Mesendoderm (in vitro differentiated cells): Measurements from ENCODE around the gene MACROD2.

ENCODE experiments used
- DNase-seq: peaks from one replicate; pipeline ENCODE4 v3.0.0; 2013
- H2AK5ac ChIP-seq: 2 replicates; pipeline ENCODE4 v1.6.1; 2013; ENCODE audit warnings: low read length, inconsistent platforms
- H2BK120ac ChIP-seq: 2 replicates; pipeline ENCODE4 v1.6.1; 2013; ENCODE audit warnings: low read depth, mild to moderate bottlenecking, low read length, moderate library complexity, mixed read lengths
- H2BK15ac ChIP-seq: replicated peaks from 2 replicates; pipeline ENCODE4 v1.6.1; 2013; ENCODE audit warnings: low read depth, mild to moderate bottlenecking, moderate library complexity
- H2BK5ac ChIP-seq: 2 replicates; pipeline ENCODE4 v1.6.1; 2013; ENCODE audit warnings: low read length, inconsistent platforms
- H3K18ac ChIP-seq: 2 replicates; pipeline ENCODE4 v1.6.1; 2013; ENCODE audit warnings: mild to moderate bottlenecking, low read length, mixed read lengths
- H3K23ac ChIP-seq: one replicate; pipeline ENCODE4 v1.6.1; 2013; ENCODE audit warnings: low read length
- H3K27ac ChIP-seq: 2 replicates; pipeline ENCODE4 v1.5.1; 2013; ENCODE audit warnings: low read depth, mild to moderate bottlenecking, inconsistent platforms, low read length, moderate library complexity
- H3K27me3 ChIP-seq: 2 replicates; pipeline ENCODE4 v1.6.1; 2013; ENCODE audit warnings: low read length, control low read depth, mild to moderate bottlenecking, inconsistent platforms; ENCODE audit not compliant: insufficient read depth, poor library complexity
- H3K36me3 ChIP-seq: 2 replicates; pipeline ENCODE4 v1.6.1; 2013; ENCODE audit warnings: low read length, inconsistent platforms; ENCODE audit not compliant: control insufficient read depth, insufficient read depth
- H3K4ac ChIP-seq: one replicate; pipeline ENCODE4 v1.6.1; 2013; ENCODE audit warnings: low read depth, mild to moderate bottlenecking, low read length, moderate library complexity
- H3K4me1 ChIP-seq: 2 replicates; pipeline ENCODE4 v1.6.1; 2013; ENCODE audit warnings: low read depth, low read length, inconsistent platforms; ENCODE audit not compliant: control insufficient read depth
- H3K4me2 ChIP-seq: 2 replicates; pipeline ENCODE4 v1.6.1; 2013; ENCODE audit warnings: low read length
- H3K4me3 ChIP-seq: 2 replicates; pipeline ENCODE4 v1.5.1; 2013; ENCODE audit warnings: mild to moderate bottlenecking, low read length
- H3K56ac ChIP-seq: one replicate; pipeline ENCODE4 v1.6.1; 2013; ENCODE audit warnings: low read length
- H3K79me1 ChIP-seq: 2 replicates; pipeline ENCODE4 v1.6.1; 2013; ENCODE audit warnings: low read length, inconsistent platforms
- H3K79me2 ChIP-seq: 2 replicates; pipeline ENCODE4 v1.6.1; 2013; ENCODE audit warnings: mild to moderate bottlenecking, low read length; ENCODE audit not compliant: control insufficient read depth, insufficient read depth
- H3K9ac ChIP-seq: 2 replicates; pipeline ENCODE4 v1.6.1; 2013; ENCODE audit warnings: low read length, inconsistent platforms
- H4K5ac ChIP-seq: one replicate; pipeline ENCODE4 v1.6.1; 2013; ENCODE audit warnings: low read length
- H4K8ac ChIP-seq: one replicate; pipeline ENCODE4 v1.6.1; 2013; ENCODE audit warnings: low read depth, mild to moderate bottlenecking, control low read depth, low read length, moderate library complexity
- WGBS: extraction: QIAGEN DNeasy Blood & Tissue Kit; methylation state at CpG from one replicate; pipeline ENCODE4 v1.1.7; 2013; ENCODE audit warnings: low lambda C conversion rate, missing lambda C conversion rate; ENCODE audit not compliant: insufficient coverage; ENCODE audit errors: extremely low coverage; 5-methylcytosine and 5-hydroxymethylcytosine counted together

The MACROD2 gene

GRCh38 chr20:15561070-15561569 is 1565.8 kb downstream of the MACROD2 start:
- Histone ChIP-seq H3K27ac (no peak overlapping the region), H2BK15ac (no peak overlapping the region), H3K27me3 (no peaks in the 10 kb centered on the region), H3K36me3 (no peaks in the 10 kb centered on the region), H3K18ac (no peak overlapping the region), H4K8ac (no peak overlapping the region), H3K4ac (no peak overlapping the region), H3K56ac (no peak overlapping the region), H3K79me2 (no peaks in the 10 kb centered on the region), H2AK5ac (no peak overlapping the region), H3K4me1 (no peaks in the 10 kb centered on the region), H2BK5ac (no peak overlapping the region), H4K5ac (no peak overlapping the region), H3K4me3 (no peak overlapping the region), H3K23ac (no peak overlapping the region), H3K4me2 (no peak overlapping the region), H3K79me1 (no peaks in the 10 kb centered on the region), H3K9ac (no peak overlapping the region), H2BK120ac (no peak overlapping the region)
- no peak for DNase-seq
- WGBS, result no CpG with 5 or more reads among the region's 3 CpGs

- Histone ChIP-seq H3K4me1 (no peaks in the 10 kb centered on the region), H3K18ac (no peak overlapping the region), H3K79me1 (no peaks in the 10 kb centered on the region), H4K5ac (no peak overlapping the region), H2AK5ac (no peak overlapping the region), H2BK120ac (no peak overlapping the region), H3K4me3 (no peak overlapping the region), H3K4ac (no peak overlapping the region), H3K9ac (no peak overlapping the region), H3K27me3 (no peaks in the 10 kb centered on the region), H3K23ac (no peak overlapping the region), H2BK5ac (no peak overlapping the region), H2BK15ac (no peak overlapping the region), H3K79me2 (no peaks in the 10 kb centered on the region), H4K8ac (no peak overlapping the region), H3K4me2 (no peak overlapping the region), H3K27ac (no peak overlapping the region), H3K56ac (no peak overlapping the region), H3K36me3 (no peaks in the 10 kb centered on the region)
- no peak for DNase-seq
- WGBS, result no CpG with 5 or more reads among the region's 5 CpGs
These were observed 1566.5 kb downstream of the MACROD2 start for GRCh38 chr20:15561707-15562404.

- Histone ChIP-seq H4K5ac (no peak overlapping the region), H2BK120ac (no peak overlapping the region), H3K79me1 (no peaks in the 10 kb centered on the region), H3K4ac (no peak overlapping the region), H3K9ac (no peak overlapping the region), H2AK5ac (no peak overlapping the region), H3K23ac (no peak overlapping the region), H3K4me1 (no peaks in the 10 kb centered on the region), H3K4me2 (no peak overlapping the region), H4K8ac (no peak overlapping the region), H2BK5ac (no peak overlapping the region), H3K27ac (no peak overlapping the region), H3K4me3 (no peak overlapping the region), H3K56ac (no peak overlapping the region), H3K36me3 (no peaks in the 10 kb centered on the region), H3K18ac (no peak overlapping the region), H2BK15ac (no peak overlapping the region), H3K79me2 (no peaks in the 10 kb centered on the region), H3K27me3 (no peaks in the 10 kb centered on the region)
- no peak for DNase-seq
- no CpG with 5 or more reads among the region's 4 CpGs for WGBS
These were observed 1568.5 kb downstream of the MACROD2 start for GRCh38 chr20:15563836-15564235.

- Histone ChIP-seq H2BK120ac (no peak overlapping the region), H3K18ac (no peak overlapping the region), H3K27me3 (no peaks in the 10 kb centered on the region), H3K27ac (no peak overlapping the region), H3K4me1 (no peaks in the 10 kb centered on the region), H3K79me1 (no peaks in the 10 kb centered on the region), H3K4me3 (no peak overlapping the region), H3K9ac (no peak overlapping the region), H4K8ac (no peak overlapping the region), H2BK15ac (no peak overlapping the region), H3K79me2 (no peaks in the 10 kb centered on the region), H3K36me3 (no peaks in the 10 kb centered on the region), H3K4ac (no peak overlapping the region), H3K4me2 (no peak overlapping the region), H2AK5ac (no peak overlapping the region), H2BK5ac (no peak overlapping the region), H3K23ac (no peak overlapping the region), H3K56ac (no peak overlapping the region), H4K5ac (no peak overlapping the region)
- no peak for DNase-seq
- WGBS, result no CpG with 5 or more reads among the region's 3 CpGs
These were observed 1569.7 kb downstream of the MACROD2 start for GRCh38 chr20:15564981-15565380.

- DNase-seq, result no peak
- no peak overlapping the region for H3K56ac ChIP-seq
- no peak overlapping the region for H2BK5ac ChIP-seq
- no peaks in the 10 kb centered on the region for H3K4me1 ChIP-seq
- H3K27me3 ChIP-seq, result no peaks in the 10 kb centered on the region
- no peak overlapping the region for H3K4me2 ChIP-seq
- H2BK15ac ChIP-seq, result no peak overlapping the region
- H4K5ac ChIP-seq, result no peak overlapping the region
- no peaks in the 10 kb centered on the region for H3K79me1 ChIP-seq
- H3K4me3 ChIP-seq, result no peak overlapping the region
- no peak overlapping the region for H2BK120ac ChIP-seq
- no peak overlapping the region for H3K4ac ChIP-seq
- H3K79me2 ChIP-seq, result no peaks in the 10 kb centered on the region
- H3K36me3 ChIP-seq, result no peaks in the 10 kb centered on the region
- no peak overlapping the region for H3K23ac ChIP-seq
- no peak overlapping the region for H3K9ac ChIP-seq
- no peak overlapping the region for H2AK5ac ChIP-seq
- no peak overlapping the region for H4K8ac ChIP-seq
- WGBS, result no CpG with 5 or more reads among the region's 2 CpGs
- H3K27ac ChIP-seq, result no peak overlapping the region
- H3K18ac ChIP-seq, result peak overlapping the region; percentile 18
These were observed 1570.5 kb downstream of the MACROD2 start for GRCh38 chr20:15565786-15566185.

- H3K36me3 ChIP-seq, result no peaks in the 10 kb centered on the region
- no peak overlapping the region for H3K56ac ChIP-seq
- no peaks in the 10 kb centered on the region for H3K27me3 ChIP-seq
- H4K8ac ChIP-seq, result no peak overlapping the region
- no peak overlapping the region for H3K27ac ChIP-seq
- H3K4ac ChIP-seq, result no peak overlapping the region
- H2BK120ac ChIP-seq, result no peak overlapping the region
- H3K79me2 ChIP-seq, result no peaks in the 10 kb centered on the region
- no peak overlapping the region for H2BK5ac ChIP-seq
- H2AK5ac ChIP-seq, result no peak overlapping the region
- H3K79me1 ChIP-seq, result no peaks in the 10 kb centered on the region
- H3K18ac ChIP-seq, result no peak overlapping the region
- H4K5ac ChIP-seq, result no peak overlapping the region
- no peak for DNase-seq
- no peak overlapping the region for H3K23ac ChIP-seq
- WGBS, result no CpG with 5 or more reads among the region's 4 CpGs
- no peak overlapping the region for H3K4me2 ChIP-seq
- H2BK15ac ChIP-seq, result no peak overlapping the region
- H3K4me3 ChIP-seq, result no peak overlapping the region
- no peak overlapping the region for H3K9ac ChIP-seq
- H3K4me1 ChIP-seq, result no peaks in the 10 kb centered on the region
These were observed 1571.9 kb downstream of the MACROD2 start for GRCh38 chr20:15567219-15567618.
